HG03571 (cell line): Measurements from ENCODE around the gene CDNF.
"Not testable (repeated sequence)": the region's sequence is repeated elsewhere in the genome, so short reads cannot be mapped to it uniquely, and the experiment has no call there.

ENCODE experiments used
- ATAC-seq: cut with Tn5 transposase; IDR thresholded peaks from one replicate; pipeline ENCODE4 v1.9.1; 2021; ENCODE audit not compliant: unreplicated experiment

Gene CDNF

DNA sequence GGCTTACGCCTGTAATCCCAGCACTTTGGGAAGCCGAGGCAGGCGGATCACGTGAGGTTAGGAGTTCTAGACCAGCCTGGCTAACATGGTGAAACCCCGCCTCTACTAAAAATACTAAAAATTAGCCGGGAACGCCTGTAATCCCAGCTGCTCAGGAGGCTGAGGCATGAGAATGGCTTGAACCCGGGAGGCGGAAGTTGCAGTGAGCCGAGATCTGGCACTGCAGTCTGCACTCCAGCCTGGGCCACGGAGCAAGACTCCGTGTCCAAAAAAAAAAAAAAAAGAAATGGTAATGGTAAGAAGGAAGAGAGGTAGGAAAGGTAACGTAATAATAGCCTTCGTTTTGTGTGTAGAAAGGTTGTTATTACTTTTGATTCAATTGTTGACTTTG lies 1.5 kb upstream of the CDNF start:
- ATAC-seq, result no peak

DNA sequence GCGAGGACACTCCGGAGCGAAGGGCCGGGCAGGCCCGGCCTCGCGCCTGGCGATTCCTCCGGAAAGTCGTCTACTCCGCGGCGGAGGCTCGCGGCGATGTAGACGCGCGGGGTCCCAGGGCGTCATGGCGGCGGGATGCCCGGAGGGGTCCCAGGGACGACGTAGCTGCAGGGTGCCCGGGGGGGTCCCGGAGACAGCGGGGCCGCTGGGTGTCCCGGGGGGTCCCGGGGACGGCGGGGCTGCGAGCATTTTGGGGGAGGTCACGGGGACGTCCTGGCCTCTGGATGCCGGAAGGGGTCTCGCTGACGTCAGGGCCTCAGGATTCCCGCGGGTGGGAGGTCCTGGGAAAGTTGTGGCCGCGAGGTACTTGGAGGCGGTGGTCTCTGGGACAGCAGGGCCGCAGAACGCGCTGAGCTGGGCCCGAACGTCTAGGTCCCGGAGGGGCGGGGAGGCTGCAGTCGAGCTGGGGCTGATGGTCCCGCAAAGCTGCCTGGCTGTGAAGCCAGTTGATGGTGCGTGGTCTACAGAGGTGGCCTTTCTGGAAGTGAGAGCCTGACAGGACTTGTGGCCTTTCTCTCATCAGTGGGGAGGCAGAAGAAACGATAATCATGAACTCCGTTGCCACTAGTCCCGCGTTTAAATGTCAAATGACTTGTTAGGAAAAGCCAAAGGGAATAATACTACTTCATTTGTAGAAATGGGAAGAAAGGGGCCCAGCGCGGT lies 906 bp upstream of the CDNF start:
- peak; percentile 1 for ATAC-seq

DNA sequence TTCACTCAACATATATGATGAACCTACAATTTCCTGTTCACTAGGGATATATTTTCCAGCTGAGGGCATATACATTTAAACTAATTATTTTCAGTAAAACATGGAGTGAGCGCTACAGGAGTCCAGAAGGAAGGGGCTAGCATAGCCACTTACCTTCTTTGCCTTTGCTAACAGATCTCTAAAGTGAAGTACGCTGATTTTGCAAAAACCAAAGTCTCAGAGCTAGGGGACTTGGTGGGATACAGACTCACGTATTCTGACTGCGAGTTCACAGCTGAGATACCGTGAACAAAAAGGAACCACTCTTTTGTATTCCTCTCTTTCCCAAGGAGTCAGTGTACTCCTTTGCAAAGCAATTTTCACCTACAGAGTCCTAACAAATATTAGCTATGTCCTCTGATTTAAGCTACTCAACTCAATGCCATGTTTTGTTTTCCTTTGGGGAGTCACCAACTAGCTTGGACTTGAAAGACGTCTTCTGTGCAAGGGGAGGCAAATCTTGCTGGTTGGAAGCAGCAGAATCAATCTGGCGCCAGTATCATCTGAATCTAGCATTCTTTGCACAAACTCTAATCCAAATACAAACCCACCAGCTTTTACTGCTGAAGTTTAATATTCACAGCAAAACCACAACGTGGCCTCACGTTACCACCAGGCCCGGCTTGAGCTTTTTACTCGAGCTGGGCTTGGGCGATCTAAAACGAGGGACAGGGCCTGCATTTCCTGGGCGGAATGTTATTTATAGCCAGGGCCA lies 657 bp downstream of the CDNF start:
- ATAC-seq, result no peak

DNA sequence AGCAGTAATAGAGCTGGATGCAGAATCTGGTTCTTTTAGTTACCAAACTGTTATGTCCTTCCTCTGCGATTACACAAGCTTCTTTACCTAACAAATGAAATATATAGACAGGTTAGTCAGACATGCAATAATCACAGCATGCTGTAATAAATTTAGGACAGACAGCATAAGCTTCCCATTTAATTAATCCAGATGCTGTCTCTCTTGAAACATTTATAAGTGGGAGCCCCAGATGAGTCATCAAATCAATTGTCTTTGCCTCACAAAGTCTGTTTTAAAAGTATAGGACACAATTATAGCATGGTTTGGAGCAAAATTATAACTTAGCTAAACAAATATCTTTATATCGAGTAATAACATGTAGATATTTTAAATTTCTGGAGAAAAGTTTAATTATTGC lies 1.6 kb downstream of the CDNF start:
- ATAC-seq, result no peak

DNA sequence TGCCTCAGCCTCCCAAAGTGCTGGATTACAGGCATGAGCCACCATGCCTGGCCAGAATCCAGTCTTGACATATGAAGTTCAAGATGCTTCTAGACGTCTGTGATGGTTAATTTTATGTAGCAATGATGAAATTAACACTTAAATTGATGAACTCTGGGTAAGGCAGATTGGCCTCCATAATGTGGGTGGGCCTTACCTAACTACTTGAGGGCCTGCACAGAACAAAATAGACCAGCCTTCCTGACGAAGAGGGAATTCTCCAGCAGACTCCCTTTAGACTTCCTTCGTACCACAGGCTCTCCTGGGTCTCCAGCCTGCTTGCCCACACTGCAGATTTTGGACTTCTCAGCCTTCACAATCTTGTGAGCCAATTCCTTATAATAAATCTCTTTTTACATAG lies 4.7 kb downstream of the CDNF start:
- no peak for ATAC-seq

DNA sequence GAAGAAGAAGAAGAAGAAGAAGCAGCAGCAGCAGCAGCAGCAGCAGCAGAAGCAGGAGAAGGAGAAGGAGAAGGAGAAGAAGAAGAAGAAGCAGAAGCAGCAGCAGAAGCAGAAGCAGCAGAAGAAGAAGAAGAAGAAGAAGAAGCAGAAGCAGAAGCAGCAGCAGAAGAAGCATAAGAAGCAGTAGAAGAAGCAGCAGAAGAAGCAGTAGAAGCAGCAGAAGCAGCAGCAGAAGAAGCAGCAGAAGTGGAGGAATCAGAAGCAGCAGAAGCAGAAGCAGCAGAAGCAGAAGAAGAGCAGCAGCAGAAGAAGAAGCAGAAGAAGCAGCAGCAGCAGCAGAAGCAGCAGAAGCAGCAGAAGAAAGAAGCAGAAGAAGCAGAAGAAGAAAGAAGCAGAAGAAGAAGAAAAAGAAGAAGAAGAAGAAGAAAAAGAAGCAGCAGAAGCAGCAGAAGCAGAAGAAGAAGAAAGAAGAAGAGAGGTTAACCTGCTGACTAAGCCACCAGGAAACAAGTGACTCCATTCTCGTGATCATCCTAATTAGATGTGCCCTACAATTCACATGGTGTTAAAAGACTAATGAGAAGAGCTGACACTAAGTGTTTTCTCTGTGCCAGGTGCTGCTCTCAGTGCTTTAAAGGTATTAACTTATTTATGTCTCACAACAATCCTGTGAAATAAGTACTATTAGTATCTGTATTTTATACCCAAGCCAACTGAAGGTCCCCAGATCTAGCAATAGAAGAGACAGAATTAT lies 11.6 kb downstream of the CDNF start:
- no peak for ATAC-seq

DNA sequence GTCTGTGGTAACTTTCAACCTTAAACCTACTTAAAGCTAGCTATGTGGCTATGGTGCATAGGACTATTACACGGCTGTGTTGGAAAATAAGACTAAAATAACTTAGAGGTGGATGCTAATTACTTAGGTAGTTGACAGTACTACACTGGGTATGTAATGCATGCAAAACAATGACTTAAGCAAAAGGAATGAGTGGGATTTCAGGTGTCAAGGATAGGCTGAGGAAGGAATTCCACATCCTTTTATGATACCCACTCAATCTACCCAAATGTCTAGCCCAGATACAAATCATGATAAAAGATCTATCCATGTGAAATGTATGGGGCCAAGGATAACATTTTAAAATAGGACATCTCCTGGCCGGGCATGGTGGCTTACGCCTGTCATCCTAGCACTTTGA lies 13.9 kb downstream of the CDNF start:
- no peak for ATAC-seq

DNA sequence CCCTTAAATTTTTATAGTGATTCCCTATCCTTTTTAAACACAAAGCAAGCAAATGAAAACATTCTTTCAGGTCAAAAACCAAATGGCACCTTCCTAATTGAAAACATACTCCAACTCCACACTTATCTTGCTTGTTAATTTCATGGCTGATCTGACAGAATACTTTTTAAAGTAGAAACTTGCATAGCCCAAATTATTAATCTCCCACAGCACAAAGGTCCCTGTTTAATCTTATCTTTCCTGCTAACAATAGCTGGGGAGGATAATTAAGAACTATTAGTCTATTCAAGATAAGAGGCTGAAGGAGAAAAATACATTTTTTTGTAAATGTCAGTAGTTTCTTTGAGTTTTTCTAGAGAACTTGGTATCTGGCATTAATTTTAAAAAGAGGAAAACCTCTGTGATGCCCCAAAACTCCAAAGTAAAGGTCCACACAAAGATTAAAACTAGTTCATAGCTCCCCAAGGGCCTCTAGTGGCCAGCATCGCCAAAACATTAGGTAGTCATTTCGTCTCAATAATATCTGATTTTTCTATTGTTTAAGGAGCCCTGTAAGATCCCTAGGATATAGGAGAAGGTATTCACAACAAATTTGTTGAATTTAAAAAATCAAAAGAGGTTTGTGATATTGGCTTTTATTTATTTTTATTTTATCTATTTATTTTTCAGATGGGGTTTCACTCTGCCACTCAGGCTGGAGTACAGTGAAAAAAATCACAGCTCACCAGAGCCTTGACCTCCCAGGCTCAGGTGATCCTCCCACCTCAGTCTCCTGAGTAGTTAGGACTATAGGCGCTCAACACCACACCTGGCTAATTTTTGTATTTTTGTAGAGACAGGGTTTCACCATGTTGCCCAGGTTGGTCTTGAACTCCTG lies 14.7 kb downstream of the CDNF start:
- ATAC-seq, result no peak

DNA sequence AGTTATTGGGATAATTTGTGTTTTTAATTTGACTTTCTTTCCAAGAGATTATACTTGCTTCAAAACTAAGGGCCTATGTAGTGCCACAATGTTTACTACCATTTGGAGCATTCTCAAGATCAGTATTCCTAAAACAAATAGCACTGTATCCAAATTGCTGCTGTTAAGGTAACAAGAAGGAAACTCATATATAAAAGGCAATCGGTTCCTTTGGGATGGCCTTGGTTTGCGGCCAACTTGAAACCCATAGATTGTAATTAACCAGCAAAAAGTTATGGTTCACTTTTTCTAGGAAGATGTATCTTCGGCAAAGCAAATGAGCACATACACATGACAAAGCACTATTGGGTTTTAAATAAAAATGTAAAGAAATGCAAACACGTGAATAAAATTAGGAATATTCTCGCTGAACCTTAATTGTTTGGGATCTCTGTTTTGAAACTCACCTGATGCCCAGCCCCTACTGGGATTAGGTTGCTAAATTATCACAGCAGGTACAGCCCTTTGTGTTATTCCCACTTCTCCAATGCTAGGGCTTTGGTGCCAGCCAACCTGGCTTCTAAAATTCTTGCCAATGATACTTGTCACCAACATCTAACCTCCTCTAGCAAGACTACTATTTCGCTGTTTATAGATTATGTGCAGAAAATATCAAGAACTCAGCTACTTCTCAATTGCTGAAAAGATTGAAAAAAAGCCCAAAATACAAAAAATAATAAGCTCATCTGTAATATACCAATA lies 16.0 kb downstream of the CDNF start:
- ATAC-seq, result no peak

DNA sequence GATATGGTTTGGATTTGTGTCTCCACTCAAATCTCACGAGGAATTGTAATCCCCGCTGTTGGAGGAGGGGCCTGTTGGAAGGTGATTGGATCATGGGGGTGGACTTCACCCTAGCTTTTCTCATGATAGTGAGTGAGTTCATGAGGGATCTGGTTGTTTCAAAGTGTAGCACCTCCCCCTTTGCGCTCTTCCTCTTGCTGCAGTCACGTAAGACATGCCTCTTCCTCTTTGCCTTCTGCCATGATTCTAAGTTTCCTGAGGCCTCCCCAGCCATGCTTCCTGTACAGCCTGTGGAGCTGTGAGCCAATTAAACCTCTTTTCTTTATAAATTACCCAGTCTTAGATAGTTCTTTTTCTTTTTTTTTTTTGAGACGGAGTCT lies 17.1 kb downstream of the CDNF start:
- no peak for ATAC-seq

DNA sequence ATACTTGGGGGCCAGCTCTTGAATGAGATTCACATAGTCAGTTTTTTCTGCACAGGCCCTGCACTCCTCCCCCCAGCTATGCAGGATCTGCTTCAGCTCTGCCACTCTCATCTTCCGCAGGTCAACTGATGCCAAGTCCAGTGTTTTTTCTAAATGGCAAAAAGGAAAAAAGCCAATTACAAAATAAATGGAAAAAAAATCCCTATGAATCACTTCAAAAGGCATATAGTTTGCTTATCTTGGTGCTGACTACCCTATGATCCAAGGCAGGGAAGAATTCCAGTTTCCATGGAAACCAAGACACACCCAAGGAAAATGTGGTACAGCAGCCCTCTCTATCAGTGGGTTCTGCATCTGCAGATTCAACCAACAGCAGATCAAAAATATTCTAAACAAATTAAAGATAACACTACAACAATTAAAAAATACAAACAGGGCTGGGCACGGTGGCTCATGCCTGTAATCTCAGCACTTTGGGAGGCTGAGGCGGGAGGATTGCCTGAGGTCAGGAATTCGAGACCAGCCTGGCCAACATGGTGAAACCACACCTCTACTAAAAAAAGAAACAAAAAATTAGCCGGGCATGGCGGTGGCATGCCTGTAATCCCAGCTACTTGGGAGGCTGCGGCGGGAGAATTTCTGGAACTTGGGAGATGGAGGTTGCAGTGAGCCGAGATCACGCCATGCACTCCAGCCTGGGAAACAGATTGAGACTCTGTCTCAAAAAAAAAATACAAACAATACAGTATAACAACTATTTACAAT lies 17.6 kb downstream of the CDNF start:
- no peak for ATAC-seq

DNA sequence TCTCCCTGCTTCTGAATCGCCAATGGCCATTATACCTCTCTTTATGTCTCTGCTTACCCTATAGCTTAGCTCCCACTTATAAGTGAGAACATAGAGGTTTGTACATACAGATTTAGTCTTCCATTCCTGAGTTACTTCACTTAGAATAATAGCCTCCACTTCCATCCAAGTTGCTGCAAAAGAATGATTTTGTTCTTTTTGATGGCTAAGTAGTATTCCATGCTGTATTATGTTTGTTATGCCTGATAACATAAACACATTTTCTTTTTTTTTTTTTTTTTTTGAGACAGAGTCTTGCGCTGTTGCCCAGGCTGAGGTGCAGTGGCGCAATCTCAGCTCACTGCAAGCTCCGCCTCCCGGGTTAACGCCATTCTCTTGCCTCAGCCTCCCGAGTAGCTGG lies 21.1 kb downstream of the CDNF start:
- ATAC-seq, result not testable (repeated sequence)

DNA sequence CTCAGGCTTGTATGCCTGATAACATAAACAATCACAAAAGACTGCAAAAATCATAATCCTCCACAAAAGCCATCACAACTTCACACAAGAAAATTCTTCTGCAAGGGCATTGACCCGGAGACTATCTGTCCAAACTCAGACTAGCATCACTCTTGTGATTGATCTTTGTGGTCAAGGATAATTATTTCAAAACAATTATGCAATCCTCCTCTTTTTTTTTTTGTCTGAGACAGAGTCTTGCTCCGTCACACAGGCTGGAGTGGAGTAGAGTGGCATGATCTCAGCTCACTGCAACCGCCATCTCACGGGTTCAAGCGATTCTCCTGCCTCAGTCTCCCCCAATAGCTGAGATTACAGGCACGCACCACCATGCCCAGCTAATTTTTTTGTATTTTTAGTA lies 22.2 kb downstream of the CDNF start:
- ATAC-seq, result no peak

DNA sequence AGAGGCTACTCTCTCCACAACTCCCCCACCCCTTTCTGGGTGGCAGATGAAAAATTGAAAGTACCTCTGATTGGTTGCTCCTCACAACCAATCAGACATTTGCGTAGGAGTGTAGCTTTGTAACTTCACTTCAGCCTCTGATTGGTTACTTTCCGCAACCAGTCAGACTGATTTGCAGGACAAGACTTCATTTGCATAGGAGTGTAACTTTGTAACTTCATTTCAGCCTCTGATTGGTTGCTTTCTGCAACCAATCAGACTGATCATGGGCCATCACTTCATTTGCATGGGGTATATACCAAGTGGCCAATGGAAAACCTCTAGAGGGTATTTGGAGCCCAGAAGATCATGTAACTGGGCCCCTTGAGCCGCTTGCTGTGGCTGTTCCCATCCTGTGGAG lies 25.6 kb downstream of the CDNF start:
- ATAC-seq, result no peak

DNA sequence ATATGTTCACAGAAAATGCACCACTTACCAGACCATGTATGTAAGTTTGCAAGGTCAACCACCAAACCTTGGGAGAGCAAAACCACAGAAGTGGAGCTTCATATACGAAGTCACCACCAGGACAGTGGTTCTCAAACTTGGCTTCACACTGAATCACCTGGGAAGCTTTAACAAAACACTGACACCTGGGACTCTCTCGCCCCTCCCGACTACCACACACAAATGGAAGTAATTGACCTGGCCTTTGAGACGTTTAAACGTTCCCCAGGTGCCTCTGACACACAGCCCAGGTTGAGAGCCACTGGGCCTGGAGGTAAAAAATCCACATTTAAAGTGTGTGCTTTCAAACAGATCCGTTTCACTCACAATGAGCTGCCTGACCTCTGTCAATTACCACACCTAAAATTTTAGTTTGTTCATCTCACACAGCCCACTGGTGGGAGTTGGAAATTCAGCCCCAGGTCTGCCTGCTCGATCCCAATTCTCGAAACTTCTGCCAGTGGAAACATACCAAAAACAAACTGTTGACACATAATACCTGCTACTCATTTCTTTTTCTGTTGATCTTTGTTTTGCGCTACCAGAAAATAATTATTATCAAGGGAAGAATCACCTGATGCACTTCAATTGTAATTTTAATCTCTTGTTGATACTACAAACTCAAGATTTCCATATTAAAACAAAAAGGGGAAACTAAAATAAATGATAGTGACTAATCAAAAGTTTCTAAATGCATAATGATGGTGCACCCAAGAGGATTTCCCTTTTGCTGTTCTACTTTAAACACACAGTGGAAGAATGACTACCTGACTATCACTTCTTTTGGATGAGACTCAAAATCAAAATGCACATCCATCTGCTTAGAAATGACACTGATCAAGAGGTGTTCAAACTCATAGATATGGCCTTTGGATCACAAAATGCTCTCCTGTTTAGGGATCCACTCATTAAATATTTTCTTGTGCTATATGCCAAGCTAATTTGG lies 26.6 kb downstream of the CDNF start:
- no peak for ATAC-seq

DNA sequence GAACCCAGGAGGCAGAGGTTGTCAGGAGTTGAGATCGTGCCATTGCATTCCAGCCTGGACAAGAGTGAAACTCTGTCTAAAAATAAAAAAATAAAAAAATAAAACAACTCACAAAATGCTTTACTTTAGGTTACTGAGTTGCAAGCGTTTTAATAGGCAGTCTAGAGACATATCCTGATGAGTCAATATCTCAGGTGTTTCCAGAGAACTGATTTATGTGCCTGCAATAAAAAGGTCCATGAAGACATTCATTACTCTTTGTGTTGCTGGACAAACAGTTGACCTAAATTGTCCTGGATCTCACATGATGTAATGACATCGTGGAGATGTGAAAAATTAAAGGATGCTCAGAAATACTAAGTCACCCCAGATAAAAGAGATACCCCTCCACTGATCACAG lies 31.5 kb downstream of the CDNF start:
- no peak for ATAC-seq

DNA sequence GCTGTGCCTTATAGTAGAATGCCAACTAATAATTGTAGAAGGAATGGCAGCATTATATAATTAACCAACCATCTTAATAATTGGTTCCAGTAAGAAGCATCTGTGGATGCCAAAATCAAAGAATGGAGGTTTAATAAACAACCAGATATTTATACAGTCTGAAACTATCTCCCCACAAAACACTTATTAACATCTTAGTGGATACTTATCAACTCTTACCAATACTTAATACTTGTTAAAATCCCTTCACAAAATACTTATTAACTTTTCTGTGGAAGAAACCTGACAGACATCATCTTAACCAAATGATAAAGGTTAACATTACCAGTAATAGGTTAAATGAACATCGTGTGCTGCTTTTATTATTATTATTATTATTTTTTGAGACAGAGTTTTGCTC lies 34.0 kb downstream of the CDNF start:
- ATAC-seq, result peak; percentile 57

DNA sequence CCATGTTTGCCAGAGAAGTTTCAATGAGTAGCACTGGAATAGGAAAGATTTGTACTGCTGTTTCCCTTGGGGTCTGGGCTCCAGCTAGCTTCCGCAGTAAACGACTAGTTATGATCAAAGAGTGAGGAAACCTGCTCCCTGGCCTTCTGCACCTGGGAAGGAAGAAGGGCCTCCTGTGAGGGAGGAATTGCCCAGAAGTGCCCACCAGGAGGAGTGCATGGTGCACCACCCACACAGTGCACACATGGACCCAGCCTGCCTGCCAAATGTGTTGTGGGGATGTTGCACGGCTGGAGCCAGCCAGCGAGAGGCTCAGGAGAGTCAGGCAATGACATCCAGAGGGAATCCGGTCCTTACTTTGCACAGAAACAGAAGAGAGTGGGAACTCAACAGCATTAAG lies 36.1 kb downstream of the CDNF start:
- no peak for ATAC-seq

DNA sequence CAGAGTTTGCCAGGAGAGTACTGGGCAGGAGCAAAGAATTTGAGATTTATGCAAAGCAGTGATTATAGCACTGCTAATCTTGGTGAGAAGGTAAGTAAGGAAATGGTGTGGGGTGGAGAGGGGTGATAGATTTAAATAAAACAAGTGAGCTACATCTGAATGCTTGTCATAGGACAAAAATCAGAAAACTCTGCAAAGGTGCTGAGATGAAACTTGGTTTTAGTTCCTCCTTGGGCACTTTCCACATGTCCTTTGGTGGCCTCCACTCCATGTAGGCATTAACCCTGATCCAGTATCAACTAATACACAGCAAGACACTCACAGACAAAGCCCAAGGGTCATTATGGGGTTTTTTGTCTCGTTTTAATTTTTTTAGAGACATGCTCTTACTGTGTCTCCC lies 37.4 kb downstream of the CDNF start:
- ATAC-seq, result no peak
